Body of pancreas (tissue), 4 donors: ENCODE results near the gene TMTC4. TPM values are rescaled to one million over a fixed set of nuclear protein-coding genes. Genes with fewer than 3 reads are reported as not detected.

Source experiments
- ATAC-seq: fragments of 150-250 bp; one replicate; pipeline ENCODE4 v1.9.1; 2016
- DNase-seq, 4 donors: peaks; one replicate each; pipeline ENCODE4 v3.0.0-alpha.2; 2019
- H3K27ac ChIP-seq, 4 donors: fragments of 200-600 bp; sonication (generic); 1 replicate in 3 of 4; 2 replicates in 1 of 4; pipeline versions ENCODE4 v1.5.1 to v1.6.1; 2016 to 2019; ENCODE audit warnings: mild to moderate bottlenecking in 1 of 4, mixed read lengths in 1 of 4, moderate library complexity in 1 of 4
- H3K27me3 ChIP-seq, 2 donors: fragments of 200-600 bp; sonication (generic); one replicate each; pipeline ENCODE4 v1.6.0; 2016; ENCODE audit warnings: mild to moderate bottlenecking in 1 of 2
- H3K36me3 ChIP-seq, 2 donors: fragments of 200-600 bp; sonication (generic); replicated peaks in 1 of 2; 2 replicates each; pipeline ENCODE4 v1.5.1; 2016; ENCODE audit warnings: low read depth in 2 of 2; ENCODE audit not compliant: insufficient read depth in 1 of 2
- H3K4me1 ChIP-seq: fragments of 200-600 bp; sonication (generic); one replicate; pipeline ENCODE4 v1.6.0; 2016
- H3K4me3 ChIP-seq, 2 donors: fragments of 200-600 bp; sonication (generic); 1 replicate in 1 of 2; 2 replicates in 1 of 2; pipeline ENCODE4 v1.5.1; 2016 to 2019
- H3K9me3 ChIP-seq, 3 donors: fragments of 200-600 bp; sonication (generic); 1 replicate in 2 of 3; 2 replicates in 1 of 3; pipeline ENCODE4 v1.5.1; 2016
- POLR2A ChIP-seq, 3 donors: fragments of 450-650 bp; IDR thresholded peaks; one replicate each; pipeline ENCODE4 v1.6.1; 2016; ENCODE audit warnings: antibody characterized with exemption in 3 of 3, mild to moderate bottlenecking in 2 of 3
- WGBS, 2 donors: methylation state at CpG; one replicate each; pipeline ENCODE4 v1.1.5; 2017; 5-methylcytosine and 5-hydroxymethylcytosine counted together
- intact Hi-C: fragments of 100-400 bp; cut with DNase I; formaldehyde crosslinking; loops from one replicate; pipeline ENCODE4 v1.15.1; 2023
- total RNA-seq, 2 donors: library from RNA; depleted of rRNA; stranded (reverse); fragments of >200 nt; gene quantifications; one replicate each; pipeline ENCODE4 v1.1.0, GENCODE V29; 2016
- TF ChIP-seq, protein P1 (sequence below), 7 experiments: fragments of 450-650 bp in 4 of 7; fragments of 200-600 bp in 3 of 7; sonication (generic) in 3 of 7; IDR thresholded peaks; one replicate each; pipeline ENCODE4 v1.5.1; 2016 to 2019; ENCODE audit warnings: antibody characterized with exemption in 7 of 7

TMTC4 gene
- total RNA-seq, 2 donors from 2014 or later = 18.5 to 27.5 TPM

- intact Hi-C loops = no loop called here
- no peak for ATAC-seq
Measured at GRCh38 chr13:100610391-100611347, 63.9 kb downstream of the TMTC4 start.

DNA sequence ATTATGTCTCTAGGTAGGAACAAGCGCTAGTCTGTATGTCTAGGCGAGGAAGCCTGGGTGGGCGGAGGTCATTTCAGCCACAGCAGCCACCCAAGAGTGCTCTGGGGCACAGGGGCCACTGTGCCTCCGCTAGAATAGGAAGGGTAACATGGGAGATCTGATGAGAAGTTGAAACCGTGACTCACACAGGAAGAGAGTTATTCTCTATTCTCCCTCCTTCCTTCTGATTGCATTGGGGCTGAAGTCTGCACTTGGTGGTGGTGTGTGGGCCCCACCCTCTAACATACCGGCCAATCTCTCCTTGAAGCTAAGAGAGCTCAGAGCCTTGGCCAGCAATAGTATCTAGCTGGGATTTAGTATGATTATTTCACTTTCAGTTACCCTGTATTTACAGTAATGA, 65.7 kb downstream of the TMTC4 start:
- DNase-seq (no peak), ATAC-seq (no peak)
- Histone ChIP-seq H3K27ac (no peak overlapping the region), H3K27me3 (no peaks in the 10 kb centered on the region), H3K36me3 (no peaks in the 10 kb centered on the region), H3K4me3 (no peak overlapping the region), H3K9me3 (no peaks in the 10 kb centered on the region), H3K4me1 (peaks cover 12% of the 10 kb centered on the region)
- WGBS, 2 donors = 74 to 92% methylated on average over 6 of the region's 6 CpGs
- TF ChIP-seq POLR2A (IDR thresholded peaks at IDR 0.05) = no peak
- TF ChIP-seq, protein P1, sequence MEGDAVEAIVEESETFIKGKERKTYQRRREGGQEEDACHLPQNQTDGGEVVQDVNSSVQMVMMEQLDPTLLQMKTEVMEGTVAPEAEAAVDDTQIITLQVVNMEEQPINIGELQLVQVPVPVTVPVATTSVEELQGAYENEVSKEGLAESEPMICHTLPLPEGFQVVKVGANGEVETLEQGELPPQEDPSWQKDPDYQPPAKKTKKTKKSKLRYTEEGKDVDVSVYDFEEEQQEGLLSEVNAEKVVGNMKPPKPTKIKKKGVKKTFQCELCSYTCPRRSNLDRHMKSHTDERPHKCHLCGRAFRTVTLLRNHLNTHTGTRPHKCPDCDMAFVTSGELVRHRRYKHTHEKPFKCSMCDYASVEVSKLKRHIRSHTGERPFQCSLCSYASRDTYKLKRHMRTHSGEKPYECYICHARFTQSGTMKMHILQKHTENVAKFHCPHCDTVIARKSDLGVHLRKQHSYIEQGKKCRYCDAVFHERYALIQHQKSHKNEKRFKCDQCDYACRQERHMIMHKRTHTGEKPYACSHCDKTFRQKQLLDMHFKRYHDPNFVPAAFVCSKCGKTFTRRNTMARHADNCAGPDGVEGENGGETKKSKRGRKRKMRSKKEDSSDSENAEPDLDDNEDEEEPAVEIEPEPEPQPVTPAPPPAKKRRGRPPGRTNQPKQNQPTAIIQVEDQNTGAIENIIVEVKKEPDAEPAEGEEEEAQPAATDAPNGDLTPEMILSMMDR (IDR thresholded peaks at IDR 0.05) = no peak
- intact Hi-C loops = no loop called here

More at GRCh38 chr13:100610391-100611347, 63.9 kb downstream of the TMTC4 start:
- TF ChIP-seq, protein P1 (IDR thresholded peaks at IDR 0.05) = no peak
- TF ChIP-seq POLR2A (IDR thresholded peaks at IDR 0.05) = no peak
- no peak overlapping the region for H3K27ac ChIP-seq
- no peaks in the 10 kb centered on the region for H3K36me3 ChIP-seq
- peaks cover 12% of the 10 kb centered on the region for H3K4me1 ChIP-seq
- H3K4me3 ChIP-seq = no peak overlapping the region
- no peaks in the 10 kb centered on the region for H3K27me3 ChIP-seq
- no peaks in the 10 kb centered on the region for H3K9me3 ChIP-seq
- 37 to 50% methylated on average over 6 of the region's 6 CpGs for WGBS, 2 donors
- DNase-seq = no peak

DNA sequence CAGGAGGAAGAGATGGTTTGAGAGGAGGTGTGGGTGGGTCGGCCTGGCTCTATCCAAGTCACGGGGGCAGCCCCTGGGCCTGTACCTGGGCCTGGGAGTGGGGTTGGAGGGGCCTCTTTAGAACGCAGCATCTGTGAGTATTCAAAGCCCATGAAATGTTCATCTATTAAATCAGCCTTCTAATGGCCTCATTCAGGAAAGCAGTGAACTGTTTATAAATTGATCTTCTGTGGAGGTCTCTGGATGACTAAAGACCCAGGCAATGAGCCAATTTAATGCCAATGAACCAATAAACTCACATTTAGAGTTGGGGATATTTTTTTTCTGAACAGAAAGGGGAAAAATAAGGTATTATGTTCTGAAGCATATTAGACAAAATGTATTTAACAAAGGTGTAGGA, 66.1 kb downstream of the TMTC4 start:
- TF ChIP-seq, protein P1 (IDR thresholded peaks at IDR 0.05) = no peak
- no peak for TF ChIP-seq POLR2A (IDR thresholded peaks at IDR 0.05)
- no peaks in the 10 kb centered on the region for H3K36me3 ChIP-seq
- intact Hi-C loops = no loop called here
- no peaks in the 10 kb centered on the region for H3K27me3 ChIP-seq
- no peaks in the 10 kb centered on the region for H3K9me3 ChIP-seq
- 89 to 92% methylated on average over 3 of the region's 3 CpGs for WGBS, 2 donors
- H3K4me3 ChIP-seq = no peak overlapping the region
- DNase-seq = no peak
- peaks cover 12% of the 10 kb centered on the region for H3K4me1 ChIP-seq
- H3K27ac ChIP-seq = no peak overlapping the region
- ATAC-seq = no peak

- Histone ChIP-seq H3K36me3 (no peaks in the 10 kb centered on the region), H3K9me3 (no peaks in the 10 kb centered on the region), H3K27me3 (no peaks in the 10 kb centered on the region), H3K4me3 (no peak overlapping the region), H3K27ac (no peak overlapping the region), H3K4me1 (no peaks in the 10 kb centered on the region)
- ATAC-seq = no peak
- no peak for DNase-seq
- TF ChIP-seq POLR2A (IDR thresholded peaks at IDR 0.05) = no peak
- TF ChIP-seq, protein P1 (IDR thresholded peaks at IDR 0.05) = no peak
- intact Hi-C loops = no loop called here
- WGBS, 2 donors = 67 to 74% methylated on average over 5 of the region's 5 CpGs
Measured at GRCh38 chr13:100604918-100605710, 69.5 kb downstream of the TMTC4 start.
